ENCODE results near the gene CRIP1.

CRIP1 gene

GRCh38 chr14:105480807-105481801 is 5.6 kb upstream of the CRIP1 start:
- DNase-seq (ENCODE audit: low read depth) = peak; percentile 87

- DNase-seq (ENCODE audit: low read depth) = peak; percentile 67
Observed at GRCh38 chr14:105481886-105482457, 4.7 kb upstream of the CRIP1 start.

- DNase-seq (ENCODE audit: low read depth) = no peak
Observed at GRCh38 chr14:105482486-105483110, 4.1 kb upstream of the CRIP1 start.

- DNase-seq (ENCODE audit: low read depth) = no peak
Observed at GRCh38 chr14:105483300-105484068, 3.2 kb upstream of the CRIP1 start.

- no peak for DNase-seq (ENCODE audit: low read depth)
Observed at GRCh38 chr14:105484069-105484996, 2.4 kb upstream of the CRIP1 start.

GRCh38 chr14:105484997-105485393 is 1.7 kb upstream of the CRIP1 start:
- no peak for DNase-seq (ENCODE audit: low read depth)

GRCh38 chr14:105485739-105486162 is 935 bp upstream of the CRIP1 start:
- no peak for DNase-seq (ENCODE audit: low read depth)

GRCh38 chr14:105486974-105487448 is 325 bp downstream of the CRIP1 start:
- no peak for DNase-seq (ENCODE audit: low read depth)

GRCh38 chr14:105487449-105487985 is 831 bp downstream of the CRIP1 start:
- DNase-seq (ENCODE audit: low read depth) = no peak

- no peak for DNase-seq (ENCODE audit: low read depth)
Observed at GRCh38 chr14:105487986-105488777, 1.5 kb downstream of the CRIP1 start.

GRCh38 chr14:105488781-105489541 is 2.3 kb downstream of the CRIP1 start:
- DNase-seq (ENCODE audit: low read depth) = no peak

GRCh38 chr14:105489542-105490266 is 3.0 kb downstream of the CRIP1 start:
- DNase-seq (ENCODE audit: low read depth) = peak; percentile 44

GRCh38 chr14:105490267-105490571 is 3.5 kb downstream of the CRIP1 start:
- no peak for DNase-seq (ENCODE audit: low read depth)

GRCh38 chr14:105490572-105491365 is 4.1 kb downstream of the CRIP1 start, which contains the start of gene TEDC1:
Gene TEDC1 (plus strand): TSS chr14:105491246. CDS start chr14:105491376, 130 bp downstream.
- DNase-seq (ENCODE audit: low read depth) = peak; percentile 96

GRCh38 chr14:105491366-105491973 is 4.8 kb downstream of the CRIP1 start:
- peak; percentile 84 for DNase-seq (ENCODE audit: low read depth)

- no peak for DNase-seq (ENCODE audit: low read depth)
Observed at GRCh38 chr14:105492031-105492970, 5.6 kb downstream of the CRIP1 start.

All from stimulated activated CD8-positive, alpha-beta memory T cell treated with anti-CD3 and anti-CD28 coated beads, Interleukin-15, amount 100 ng/mL, for 24 hours (primary cell).